Peyer's patch (tissue), 4 donors: Measurements from ENCODE around the gene PYDC1. TPM values are rescaled to one million over a fixed set of nuclear protein-coding genes. Genes with fewer than 3 reads are reported as not detected.
"Not testable (repeated sequence)": the region's sequence is repeated elsewhere in the genome, so short reads cannot be mapped to it uniquely, and the experiment has no call there.

Source experiments
- DNase-seq, 3 donors: peaks; one replicate each; pipeline ENCODE4 v3.0.0-alpha.2; 2017 to 2019
- H3K27ac ChIP-seq, 4 donors: fragments of 200-600 bp; sonication (generic); one replicate each; pipeline ENCODE4 v1.5.1; 2016 to 2019
- H3K27me3 ChIP-seq, 2 donors: fragments of 200-600 bp; sonication (generic); one replicate each; pipeline ENCODE4 v1.5.1; 2019
- H3K36me3 ChIP-seq, 3 donors: fragments of 200-600 bp; sonication (generic); one replicate each; pipeline ENCODE4 v1.5.1; 2016 to 2019
- H3K4me1 ChIP-seq, 4 donors: fragments of 200-600 bp; sonication (generic); one replicate each; pipeline ENCODE4 v1.5.1; 2016 to 2019
- H3K4me3 ChIP-seq, 4 donors: fragments of 200-600 bp; sonication (generic); 1 replicate in 3 of 4; 2 replicates in 1 of 4; pipeline ENCODE4 v1.5.1; 2016 to 2019; ENCODE audit warnings: mild to moderate bottlenecking in 1 of 4
- H3K9me3 ChIP-seq, 4 donors: fragments of 200-600 bp; sonication (generic); one replicate each; pipeline ENCODE4 v1.5.1; 2016 to 2019; ENCODE audit warnings: mild to moderate bottlenecking in 1 of 4
- POLR2A ChIP-seq, 2 donors: fragments of 450-650 bp; IDR thresholded peaks; one replicate each; pipeline ENCODE4 v1.5.1; 2017; ENCODE audit warnings: antibody characterized with exemption in 2 of 2, mild to moderate bottlenecking in 2 of 2, moderate library complexity in 2 of 2
- total RNA-seq, 4 donors: library from RNA; depleted of rRNA; stranded (reverse); fragments of >200 nt; gene quantifications; one replicate each; pipeline ENCODE4 v1.1.0, GENCODE V29; 2016
- TF ChIP-seq, protein P1 (sequence below), 6 experiments: fragments of 450-650 bp in 4 of 6; fragments of 200-600 bp in 2 of 6; sonication (generic) in 1 of 6; IDR thresholded peaks; one replicate each; pipeline ENCODE4 v1.5.1; 2017 to 2019; ENCODE audit warnings: antibody characterized with exemption in 6 of 6, mild to moderate bottlenecking in 3 of 6, moderate library complexity in 1 of 6

Gene PYDC1
- total RNA-seq, 4 donors from 2014 or later, result not detected

DNA sequence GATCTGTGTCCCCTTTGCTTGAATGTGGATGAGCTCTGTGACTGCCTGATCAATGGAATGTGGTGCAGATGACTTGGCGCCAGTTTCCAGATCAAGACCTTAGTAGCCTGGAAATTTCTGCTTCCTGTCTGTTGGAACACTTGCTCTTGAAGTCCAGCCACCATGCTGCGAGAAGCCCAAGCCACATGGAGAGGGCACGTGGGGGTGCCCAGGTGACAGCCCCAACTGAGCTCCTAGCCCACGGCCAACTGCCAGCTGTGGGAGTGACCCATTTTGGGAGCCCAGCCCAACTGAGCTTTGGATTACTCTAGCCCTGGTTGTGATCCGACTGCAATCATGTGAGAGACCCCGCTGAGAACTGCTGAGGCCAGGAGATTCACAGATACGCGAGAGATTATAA lies 39.5 kb upstream of the PYDC1 start:
- Histone ChIP-seq H3K27me3 (no peaks in the 10 kb centered on the region), H3K36me3 (no peaks in the 10 kb centered on the region), H3K4me3 (no peak overlapping the region), H3K9me3 (no peaks in the 10 kb centered on the region), H3K27ac (no peak overlapping the region), H3K4me1 (peaks cover 0 to 9% (median 3%) of the 10 kb centered on the region in 4 donors)
- TF ChIP-seq, protein P1, sequence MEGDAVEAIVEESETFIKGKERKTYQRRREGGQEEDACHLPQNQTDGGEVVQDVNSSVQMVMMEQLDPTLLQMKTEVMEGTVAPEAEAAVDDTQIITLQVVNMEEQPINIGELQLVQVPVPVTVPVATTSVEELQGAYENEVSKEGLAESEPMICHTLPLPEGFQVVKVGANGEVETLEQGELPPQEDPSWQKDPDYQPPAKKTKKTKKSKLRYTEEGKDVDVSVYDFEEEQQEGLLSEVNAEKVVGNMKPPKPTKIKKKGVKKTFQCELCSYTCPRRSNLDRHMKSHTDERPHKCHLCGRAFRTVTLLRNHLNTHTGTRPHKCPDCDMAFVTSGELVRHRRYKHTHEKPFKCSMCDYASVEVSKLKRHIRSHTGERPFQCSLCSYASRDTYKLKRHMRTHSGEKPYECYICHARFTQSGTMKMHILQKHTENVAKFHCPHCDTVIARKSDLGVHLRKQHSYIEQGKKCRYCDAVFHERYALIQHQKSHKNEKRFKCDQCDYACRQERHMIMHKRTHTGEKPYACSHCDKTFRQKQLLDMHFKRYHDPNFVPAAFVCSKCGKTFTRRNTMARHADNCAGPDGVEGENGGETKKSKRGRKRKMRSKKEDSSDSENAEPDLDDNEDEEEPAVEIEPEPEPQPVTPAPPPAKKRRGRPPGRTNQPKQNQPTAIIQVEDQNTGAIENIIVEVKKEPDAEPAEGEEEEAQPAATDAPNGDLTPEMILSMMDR (IDR thresholded peaks at IDR 0.05), result no peak
- TF ChIP-seq POLR2A (IDR thresholded peaks at IDR 0.05), result no peak
- no peak for DNase-seq

DNA sequence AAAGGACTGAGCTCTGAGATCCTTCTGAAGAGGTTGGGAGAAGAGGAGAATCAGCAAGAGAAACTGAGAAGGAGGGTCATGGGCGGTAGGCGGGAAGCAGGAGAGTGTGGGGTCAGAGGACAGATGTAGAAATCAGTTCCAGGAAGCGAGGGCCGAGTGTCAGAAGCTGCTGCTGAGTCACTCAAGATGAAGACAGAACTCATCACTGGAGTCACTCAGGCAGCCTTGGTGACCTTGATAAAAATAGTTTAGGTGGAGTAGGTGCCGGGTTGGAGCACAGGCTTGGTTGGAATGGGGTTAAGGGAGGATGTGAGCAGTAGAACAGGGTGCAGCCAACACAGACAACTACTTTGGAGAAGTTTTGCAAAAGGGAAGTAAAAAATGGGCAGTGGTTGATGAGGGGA lies 36.7 kb upstream of the PYDC1 start:
- H3K9me3 ChIP-seq, result no peaks in the 10 kb centered on the region
- no peaks in the 10 kb centered on the region for H3K36me3 ChIP-seq
- peak overlapping the region in 1 of 4 donors; percentile 8 for H3K27ac ChIP-seq
- DNase-seq, result peak in 1 of 3 donors; percentile 70
- peaks cover 0 to 4% (median 0%) of the 10 kb centered on the region in 4 donors for H3K4me1 ChIP-seq
- no peak overlapping the region for H3K4me3 ChIP-seq
- TF ChIP-seq POLR2A (IDR thresholded peaks at IDR 0.05), result no peak
- TF ChIP-seq, protein P1 (IDR thresholded peaks at IDR 0.05), result no peak
- H3K27me3 ChIP-seq, result no peaks in the 10 kb centered on the region

DNA sequence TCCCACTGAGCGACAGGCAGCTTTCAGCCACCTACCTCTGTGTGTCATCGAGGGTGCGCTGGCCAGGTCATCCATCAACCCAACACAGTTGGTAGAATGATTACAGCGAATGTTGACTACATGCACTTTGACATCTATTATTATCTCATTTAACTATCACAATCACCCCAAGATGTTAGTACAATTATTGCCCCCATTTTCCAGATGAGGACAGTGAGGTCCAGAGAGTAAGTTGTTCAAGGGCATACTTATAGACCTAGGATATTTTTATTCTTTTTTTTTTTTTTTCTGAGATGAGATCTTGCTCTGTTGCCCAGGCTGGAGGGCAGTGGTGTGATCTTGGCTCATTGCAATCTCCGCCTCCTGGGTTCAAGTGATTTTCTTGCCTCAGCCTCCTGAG lies 34.5 kb upstream of the PYDC1 start:
- H3K27me3 ChIP-seq, result no peaks in the 10 kb centered on the region
- no peak overlapping the region for H3K4me3 ChIP-seq
- no peaks in the 10 kb centered on the region for H3K9me3 ChIP-seq
- peaks cover 0 to 4% (median 0%) of the 10 kb centered on the region in 4 donors for H3K4me1 ChIP-seq
- H3K27ac ChIP-seq, result no peak overlapping the region
- TF ChIP-seq, protein P1 (IDR thresholded peaks at IDR 0.05), result no peak
- TF ChIP-seq POLR2A (IDR thresholded peaks at IDR 0.05), result no peak
- H3K36me3 ChIP-seq, result no peaks in the 10 kb centered on the region
- no peak for DNase-seq

DNA sequence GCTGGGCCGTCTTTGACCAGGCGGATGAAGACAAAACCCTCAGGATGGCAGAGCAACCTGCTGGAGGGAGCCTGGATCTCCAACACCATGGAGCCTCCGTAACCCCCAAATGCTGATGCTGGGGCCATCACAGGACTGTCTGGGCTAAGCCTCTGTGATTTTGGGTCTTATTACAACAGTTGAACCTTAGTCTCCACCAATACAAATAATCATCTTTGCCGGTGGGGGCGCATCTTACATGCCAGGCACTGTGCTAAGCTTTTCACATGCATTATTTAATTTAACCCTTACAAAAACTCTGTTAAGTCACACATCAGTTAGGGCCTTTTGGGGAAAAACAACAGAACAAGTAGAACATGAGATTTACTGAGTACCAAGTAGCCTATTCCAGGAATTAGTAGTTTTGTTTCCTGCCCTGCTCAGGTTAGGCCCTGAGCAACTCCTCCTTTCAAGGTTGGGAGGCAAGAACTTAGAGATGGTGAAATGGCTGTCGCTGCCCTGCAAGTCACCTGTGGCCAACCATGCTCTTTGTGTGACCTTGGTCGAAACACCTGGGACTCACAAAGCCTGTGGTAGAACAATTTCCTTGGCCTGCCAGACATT lies 33.9 kb upstream of the PYDC1 start:
- Histone ChIP-seq H3K4me1 (peaks cover 0 to 4% (median 0%) of the 10 kb centered on the region in 4 donors), H3K27ac (no peak overlapping the region), H3K4me3 (no peak overlapping the region), H3K36me3 (no peaks in the 10 kb centered on the region), H3K9me3 (no peaks in the 10 kb centered on the region), H3K27me3 (no peaks in the 10 kb centered on the region)
- TF ChIP-seq, protein P1 (IDR thresholded peaks at IDR 0.05), result no peak
- TF ChIP-seq POLR2A (IDR thresholded peaks at IDR 0.05), result no peak
- DNase-seq, result no peak

DNA sequence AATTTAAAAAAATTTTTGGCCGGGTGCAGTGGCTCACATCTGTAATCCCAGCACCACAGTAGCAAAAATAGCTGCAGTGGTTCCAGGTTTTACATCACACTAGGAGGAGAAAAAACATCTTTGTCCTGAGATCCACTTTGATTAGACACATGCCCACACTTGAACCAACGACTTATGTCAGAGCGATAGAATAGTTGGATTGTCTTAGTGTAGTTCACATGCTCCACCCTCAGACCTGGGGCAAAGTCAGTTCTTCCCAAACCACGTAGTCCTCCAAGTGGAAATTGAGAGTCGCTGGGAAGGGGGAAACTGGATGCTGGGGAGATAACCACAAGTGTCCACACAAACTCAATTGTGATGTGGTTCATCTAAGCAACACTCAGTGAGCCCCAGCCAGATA lies 31.4 kb upstream of the PYDC1 start:
- no peak for DNase-seq
- Histone ChIP-seq H3K9me3 (no peaks in the 10 kb centered on the region), H3K4me1 (no peaks in the 10 kb centered on the region), H3K27ac (no peak overlapping the region), H3K36me3 (no peaks in the 10 kb centered on the region), H3K4me3 (no peak overlapping the region), H3K27me3 (no peaks in the 10 kb centered on the region)
- TF ChIP-seq, protein P1 (IDR thresholded peaks at IDR 0.05), result no peak
- TF ChIP-seq POLR2A (IDR thresholded peaks at IDR 0.05), result no peak

DNA sequence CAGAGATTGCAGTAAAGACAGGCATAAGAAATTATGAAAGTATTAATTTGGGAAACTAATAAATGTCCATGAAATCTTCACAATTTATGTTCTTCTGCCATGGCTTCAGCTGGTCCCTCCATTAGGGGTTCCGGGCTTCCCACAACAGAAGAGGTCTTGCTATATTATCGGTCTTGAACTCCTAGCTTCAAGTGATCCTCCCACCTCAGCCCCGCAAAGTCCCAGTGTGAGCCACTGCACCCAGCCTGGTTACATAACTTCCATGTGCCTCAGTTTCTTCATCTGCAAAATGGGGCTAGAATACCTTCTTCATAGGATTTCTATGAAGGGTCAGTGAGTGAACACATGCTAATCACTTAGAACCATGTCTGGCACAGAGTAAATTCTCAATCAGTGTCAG lies 29.4 kb upstream of the PYDC1 start:
- no peak overlapping the region for H3K4me3 ChIP-seq

DNA sequence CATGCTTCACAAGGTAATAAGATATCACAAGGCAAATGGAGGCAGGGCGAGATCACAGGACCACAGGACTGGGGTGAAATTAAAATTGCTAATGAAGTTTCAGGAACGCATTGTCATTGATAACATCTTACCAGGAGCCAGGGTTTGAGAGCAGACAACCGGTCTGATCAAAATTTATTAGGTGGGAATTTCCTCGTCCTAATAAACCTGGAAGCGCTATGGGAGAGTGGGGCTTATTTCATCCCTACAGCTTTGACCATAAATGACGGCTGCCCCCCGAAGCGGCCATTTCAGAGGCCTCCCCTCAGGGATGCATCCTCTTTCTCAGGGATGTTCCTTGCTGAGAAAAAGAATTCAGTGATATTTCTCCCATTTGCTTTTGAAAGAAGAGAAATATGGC lies 28.7 kb upstream of the PYDC1 start:
- H3K36me3 ChIP-seq, DNase-seq, H3K4me1 ChIP-seq, H3K9me3 ChIP-seq, H3K4me3 ChIP-seq, H3K27me3 ChIP-seq, H3K27ac ChIP-seq: not testable (repeated sequence)

More for the DNA sequence above, 29.4 kb upstream of the PYDC1 start:
- Histone ChIP-seq H3K9me3 (no peaks in the 10 kb centered on the region), H3K27ac (no peak overlapping the region), H3K36me3 (no peaks in the 10 kb centered on the region), H3K27me3 (no peaks in the 10 kb centered on the region), H3K4me1 (no peaks in the 10 kb centered on the region)
- no peak for TF ChIP-seq POLR2A (IDR thresholded peaks at IDR 0.05)
- TF ChIP-seq, protein P1 (IDR thresholded peaks at IDR 0.05), result no peak
- DNase-seq, result no peak
